ENCODE results near the gene TMEM54. TPM values are rescaled to one million over a fixed set of nuclear protein-coding genes. Genes with fewer than 3 reads are reported as not detected.

The TMEM54 gene
- total and polyA plus RNA-seq, 9 of the 15 experiments (the other 6 are each of a cell fraction or from before 2014, with no cell fraction given) = 1.00 to 16.2 (median 8.2) TPM

- TF ChIP-seq JUND (IDR thresholded peaks at IDR 0.05; ENCODE audit: borderline replicate concordance, low read depth, low read length) = peak; percentile 61; the same call in 1 of the 2 replicates
- peak; percentile 46; the same call in 2 of the 3 replicates for TF ChIP-seq JUND (tag; IDR thresholded peaks at IDR 0.05; ENCODE audit: borderline replicate concordance, low read depth, low read length)
- no peak for TF ChIP-seq XRCC4 (IDR thresholded peaks at IDR 0.05; ENCODE audit: extremely low read depth, insufficient read depth, insufficient read length)
- TF ChIP-seq DACH1 (IDR thresholded peaks at IDR 0.05; ENCODE audit: partially characterized antibody) = peak; percentile 83
- no peak for TF ChIP-seq ZBTB7A (IDR thresholded peaks at IDR 0.05; ENCODE audit: borderline replicate concordance, control insufficient read depth, low read depth, low read length)
- TF ChIP-seq ZNF668 (CRISPR knock-in tag; IDR thresholded peaks at IDR 0.05) = no peak
- TF ChIP-seq ZNF778 (CRISPR knock-in tag; IDR thresholded peaks at IDR 0.05) = no peak
- TF ChIP-seq STAT5B (CRISPR knock-in tag; IDR thresholded peaks at IDR 0.05) = no peak
- peak; percentile 78 for TF ChIP-seq ARID1B (IDR thresholded peaks at IDR 0.05)
- TF ChIP-seq EP400 (IDR thresholded peaks at IDR 0.05) = no peak
- TF ChIP-seq ARID3B (CRISPR knock-in tag; IDR thresholded peaks at IDR 0.05; ENCODE audit: borderline replicate concordance) = no peak
- TF ChIP-seq ZNF174 (CRISPR knock-in tag; IDR thresholded peaks at IDR 0.05) = no peak
- peak; percentile 45; the same call in 1 of the 2 replicates for TF ChIP-seq SOX6 (IDR thresholded peaks at IDR 0.05)
- TF ChIP-seq SPI1 (IDR thresholded peaks at IDR 0.05; ENCODE audit: borderline replicate concordance, low read depth, low read length) = no peak
- no peak for TF ChIP-seq RBBP5 (IDR thresholded peaks at IDR 0.05; ENCODE audit: borderline replicate concordance, insufficient read depth, low read length, poor library complexity, severe bottlenecking)
- TF ChIP-seq DEAF1 (CRISPR knock-in tag; IDR thresholded peaks at IDR 0.05) = no peak
- no peak for TF ChIP-seq ZHX1 (conservative IDR thresholded peaks at IDR 0.05; ENCODE audit: low read length)
- TF ChIP-seq CREB3 (tag; conservative IDR thresholded peaks at IDR 0.05; ENCODE audit: low read depth) = peak; percentile 68; the same call in 1 of the 2 replicates
- no peak for TF ChIP-seq ESRRB (CRISPR knock-in tag; IDR thresholded peaks at IDR 0.05; ENCODE audit: borderline replicate concordance)
- no peak for TF ChIP-seq MXD1 (CRISPR knock-in tag; IDR thresholded peaks at IDR 0.05; ENCODE audit: borderline replicate concordance, poor library complexity, severe bottlenecking)
These were observed 38.6 kb upstream of the TMEM54 start (continued) for GRCh38 chr1:32939655-32940371.

Measured in K562 (cell line).